Stimulated activated CD4-positive, alpha-beta T cell treated with anti-CD3 and anti-CD28 coated beads, Interleukin-12 subunit alpha, Interleukin-12 subunit beta, amount 100 ng/mL, for 48 hours (primary cell): ENCODE data around the gene GJA4.

Source experiments
- DNase-seq, 3 donors: peaks; one replicate each; pipeline ENCODE4 v3.0.0-alpha.2; 2020; ENCODE audit warnings: low read depth in 2 of 3, low spot score in 1 of 3

The GJA4 gene

DNA sequence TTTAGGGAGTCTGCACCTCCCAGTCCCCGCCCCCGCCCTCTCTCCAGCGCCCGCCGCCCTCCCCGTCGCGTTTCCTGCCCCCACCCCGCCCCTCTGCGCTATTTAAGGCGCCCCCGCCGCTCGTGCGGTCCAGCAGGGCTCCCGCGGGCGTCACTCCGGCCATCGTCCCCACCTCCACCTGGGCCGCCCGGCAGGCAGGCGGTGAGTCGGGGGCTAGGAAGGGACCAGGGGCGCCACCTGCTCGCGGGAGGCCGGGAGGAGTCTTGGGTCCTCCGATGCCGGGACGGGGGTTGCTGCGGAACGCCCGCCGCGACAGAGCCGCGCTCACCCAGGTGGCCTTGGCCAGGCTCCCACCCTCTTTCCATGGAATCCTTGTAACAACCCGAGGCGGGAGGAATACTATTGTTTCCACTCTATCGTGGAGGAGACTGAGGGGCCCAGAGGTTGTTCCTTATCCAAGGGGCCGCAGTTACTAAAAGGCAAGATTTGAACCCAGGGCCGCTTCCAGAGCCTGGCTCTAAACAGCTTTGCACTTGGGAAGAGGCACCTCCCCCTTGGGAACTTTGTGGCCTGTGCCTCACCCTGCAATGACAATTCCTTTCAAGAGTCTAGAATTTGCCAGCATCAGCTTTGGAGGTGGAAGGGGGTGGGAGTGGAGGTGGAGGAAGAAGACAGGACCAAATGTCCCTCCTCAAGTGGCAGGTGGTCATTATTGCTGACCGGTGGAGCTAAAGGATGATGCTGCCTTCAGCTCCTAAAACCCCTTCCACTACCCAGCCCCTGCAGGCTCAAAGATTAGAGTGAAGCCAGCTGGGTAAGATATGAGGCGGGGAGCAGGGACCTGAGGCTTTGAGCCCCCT lies at the start of gene GJA4:
TSS of gene GJA4 (plus strand) at position 132 of the 860 bp plus-strand sequence. CDS start 1,215 bp downstream, outside the sequence.
- DNase-seq = no peak

DNA sequence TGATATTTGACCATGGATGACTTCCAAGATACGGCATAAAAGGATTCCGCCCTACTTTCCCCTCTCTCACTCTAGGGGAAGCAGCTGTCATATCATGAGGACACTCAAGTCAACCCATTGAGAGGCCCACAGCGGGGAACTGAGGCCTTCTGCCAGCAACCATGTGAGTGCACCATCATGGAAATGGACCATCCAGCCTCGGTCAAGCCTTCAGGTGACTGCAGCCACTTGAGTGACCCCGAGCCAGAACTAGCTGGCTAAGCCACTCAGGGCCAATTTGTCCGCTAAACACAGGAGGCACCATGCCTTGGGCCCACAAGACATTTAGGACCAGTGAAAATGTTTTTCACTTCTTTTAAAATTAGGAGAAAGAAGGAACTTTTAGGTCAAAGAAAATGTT lies 49.0 kb upstream of the GJA4 start:
- DNase-seq = no peak

DNA sequence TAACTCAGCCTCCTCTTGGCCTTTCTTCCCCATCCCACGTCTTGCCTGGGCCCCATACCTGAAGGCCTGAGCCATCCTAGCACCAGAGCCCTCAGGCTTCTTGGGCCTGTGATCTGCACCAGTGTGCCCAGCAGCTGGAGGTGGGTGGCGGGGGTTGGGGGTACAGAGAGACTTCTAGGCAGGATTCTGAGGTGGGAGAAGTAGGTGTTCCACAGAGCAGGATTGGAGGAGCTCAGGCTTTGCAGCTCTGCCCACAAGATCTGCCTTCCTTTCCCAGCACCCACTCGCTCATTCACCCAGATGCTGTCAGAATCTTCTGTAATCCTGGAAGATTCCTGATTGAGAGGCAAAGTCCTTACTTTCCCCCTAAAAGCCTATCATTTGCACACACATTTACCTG lies 47.9 kb upstream of the GJA4 start:
- DNase-seq = no peak

DNA sequence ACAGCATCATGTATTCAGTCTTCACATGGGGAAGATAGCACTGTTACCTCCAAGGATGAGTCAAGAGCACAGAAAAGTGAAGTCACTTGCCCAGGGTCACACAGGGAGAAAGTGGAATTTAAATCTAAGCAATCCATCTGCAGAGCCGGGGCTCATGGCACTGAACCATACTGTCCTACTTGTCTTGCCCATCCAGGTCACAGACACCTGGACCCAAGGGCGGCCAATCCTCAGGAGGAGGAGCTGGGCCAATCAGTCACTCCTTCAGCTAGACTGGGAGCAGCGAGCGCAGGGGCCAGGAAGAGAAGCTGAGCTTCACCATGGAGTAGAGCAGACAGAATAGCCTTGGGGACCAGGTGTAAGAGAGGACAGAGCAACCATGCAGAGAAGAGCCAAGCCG lies 47.1 kb upstream of the GJA4 start:
- DNase-seq = no peak

DNA sequence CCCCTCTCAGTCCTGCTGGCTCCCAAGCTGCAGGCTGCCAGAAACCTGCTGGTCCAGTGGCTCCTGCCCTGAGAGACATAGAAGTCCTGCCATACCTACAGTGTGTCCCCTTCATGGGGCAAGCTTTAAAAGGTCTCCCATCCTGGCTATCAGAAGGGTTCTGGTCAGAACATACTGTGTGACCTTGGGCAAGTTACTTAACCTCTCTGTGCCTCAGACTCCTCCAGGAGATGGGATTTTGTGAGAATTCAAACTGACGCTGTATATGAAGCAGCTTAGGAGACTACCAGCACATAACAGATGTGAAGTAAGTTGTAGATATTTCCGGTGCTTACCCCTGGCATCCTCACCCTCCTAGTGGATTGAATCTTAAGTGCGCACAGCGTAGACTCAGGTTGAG lies 46.7 kb upstream of the GJA4 start:
- no peak for DNase-seq

DNA sequence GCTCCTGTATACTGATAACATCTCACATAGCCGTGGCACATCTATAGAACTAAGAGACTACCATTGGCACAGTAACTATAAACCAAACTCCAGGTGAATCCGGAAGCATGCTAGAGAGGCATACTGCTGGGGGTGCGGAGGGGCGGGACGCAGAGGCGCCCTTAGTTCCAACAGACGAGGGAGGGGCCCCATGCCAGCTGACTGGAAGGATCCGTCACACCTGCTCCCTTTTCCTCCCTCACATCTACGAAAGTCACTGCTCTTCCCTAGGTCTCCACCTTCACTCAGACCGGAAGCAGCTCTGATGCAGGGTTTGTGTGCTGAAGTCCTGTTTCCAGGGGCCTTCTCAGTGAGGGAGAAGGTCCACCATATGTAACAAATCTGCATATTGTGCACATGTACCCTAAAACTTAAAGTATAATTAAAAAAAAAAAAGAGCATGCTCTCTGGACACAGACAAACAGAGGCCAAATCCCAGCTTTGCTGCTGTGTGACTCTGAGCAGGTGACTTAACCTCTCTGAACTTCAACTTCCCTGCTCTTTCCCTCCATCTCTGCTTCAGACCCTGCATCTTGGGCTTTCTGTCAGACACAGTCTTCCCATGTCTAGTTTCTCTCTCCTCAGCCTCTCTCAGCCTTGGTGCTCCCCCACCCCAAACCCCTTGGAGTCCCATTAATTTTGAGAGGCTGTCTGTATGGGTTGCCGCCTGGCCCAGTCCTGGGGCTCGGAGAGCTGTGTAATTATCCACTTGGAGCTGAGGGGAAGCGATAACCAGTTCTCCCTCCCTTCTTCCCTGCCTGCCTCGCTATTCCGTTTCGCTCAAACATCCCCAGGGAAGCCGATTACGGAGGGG lies 45.8 kb upstream of the GJA4 start:
- DNase-seq = no peak

DNA sequence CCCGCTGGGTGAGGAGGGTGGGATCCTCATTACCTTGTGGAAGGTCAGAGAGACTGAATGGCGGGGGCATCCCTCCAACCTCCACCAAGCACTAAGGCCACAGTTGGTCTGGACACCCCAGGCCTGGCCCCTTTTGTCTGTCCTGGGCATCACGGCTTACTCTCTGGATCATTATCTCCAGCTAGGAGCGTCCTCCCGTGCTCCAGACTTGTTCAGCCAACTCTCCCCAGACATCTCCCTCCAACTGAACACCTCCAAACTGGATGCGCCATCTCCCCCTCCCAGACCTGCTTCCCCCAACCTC lies 45.2 kb upstream of the GJA4 start:
- no peak for DNase-seq

DNA sequence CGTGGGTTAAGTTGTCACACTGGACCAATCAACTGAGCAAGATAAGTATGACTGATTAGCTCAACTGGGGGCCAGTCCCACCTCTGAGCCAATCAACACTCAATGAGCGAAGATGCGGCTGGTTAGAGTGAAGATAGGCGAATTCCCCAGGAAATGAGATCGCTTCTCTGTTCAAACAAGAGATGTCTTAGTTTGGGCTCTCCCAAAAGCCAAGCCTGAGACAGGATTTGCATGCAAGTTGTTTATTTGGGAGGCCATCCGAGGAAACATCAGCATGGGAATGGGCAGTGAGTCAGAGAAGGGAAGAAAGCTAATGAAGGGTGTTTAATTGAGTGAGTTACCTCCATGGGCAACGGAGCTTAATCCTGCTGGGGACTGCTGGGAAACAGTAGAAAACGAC lies 42.8 kb upstream of the GJA4 start:
- DNase-seq = no peak

DNA sequence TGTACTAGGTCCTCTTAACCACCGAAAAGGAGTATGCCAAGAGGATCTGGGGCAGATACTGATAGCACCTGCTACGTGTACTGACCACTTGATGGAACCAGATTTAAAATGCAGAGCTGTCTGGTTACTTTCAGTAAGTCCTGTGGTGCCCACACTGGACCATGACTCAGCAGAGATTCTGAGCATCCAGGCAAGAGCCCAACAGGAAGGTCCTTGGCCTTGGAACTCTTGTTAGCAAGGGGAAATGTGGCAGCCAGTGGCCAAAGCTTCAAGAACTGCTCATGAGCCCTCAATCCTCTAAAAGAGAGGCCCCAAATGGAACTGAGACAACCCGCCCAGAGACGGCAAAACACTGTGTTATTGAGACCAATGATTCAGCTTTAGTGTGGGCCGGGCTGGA lies 42.2 kb upstream of the GJA4 start:
- DNase-seq = no peak

DNA sequence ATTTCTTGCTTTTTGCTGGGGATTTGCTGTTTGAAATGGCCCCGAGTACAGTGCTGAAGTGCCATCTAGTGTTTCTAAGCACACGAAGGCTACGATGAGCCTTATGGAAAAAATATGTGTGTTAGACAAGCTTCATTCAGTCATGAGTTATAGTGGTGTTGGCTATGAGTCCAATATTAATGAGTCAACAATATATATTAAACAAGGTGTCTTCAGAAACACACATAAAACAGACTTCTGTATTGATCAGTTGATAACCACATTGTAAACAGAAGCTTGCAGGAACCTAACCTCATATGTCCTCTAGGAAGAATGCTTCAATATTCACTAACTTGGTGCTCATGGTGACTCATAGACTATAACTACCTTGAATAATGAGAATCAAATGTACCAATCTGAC lies 39.6 kb upstream of the GJA4 start:
- no peak for DNase-seq

DNA sequence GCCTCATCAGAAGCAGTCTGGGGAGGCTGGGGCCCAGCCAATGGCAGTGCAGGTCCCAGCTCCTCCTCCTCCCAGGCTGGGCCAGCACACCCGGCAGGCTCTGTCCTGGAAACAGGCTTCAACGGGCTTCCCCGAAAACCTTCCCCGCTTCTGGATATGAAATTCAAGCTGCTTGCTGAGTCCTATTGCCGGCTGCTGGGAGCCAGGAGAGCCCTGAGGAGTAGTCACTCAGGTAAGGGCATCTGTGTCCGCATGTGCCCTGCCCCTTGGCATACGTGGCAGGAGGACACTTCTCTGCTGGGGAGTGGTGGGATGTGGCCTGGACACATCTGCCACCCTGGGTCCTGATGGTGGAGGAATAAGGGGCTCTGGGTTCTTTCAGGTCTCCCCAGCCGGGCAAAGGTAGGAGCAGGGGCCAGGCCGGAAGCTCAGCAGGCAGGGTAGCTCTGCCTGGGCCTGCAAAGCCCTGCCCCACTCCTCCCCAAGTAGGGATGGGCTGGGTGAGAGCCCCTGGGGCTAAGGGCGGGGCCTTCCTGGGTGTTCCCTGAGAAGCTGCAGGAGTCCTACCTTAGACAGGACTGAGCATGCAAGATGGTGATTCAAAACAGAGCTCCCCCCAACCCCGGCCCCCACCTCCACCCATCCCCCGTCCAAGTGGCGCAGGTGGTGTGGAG lies 37.7 kb upstream of the GJA4 start, which contains the start of gene GJB5:
TSS of gene GJB5 (plus strand) at position 84 of the 674 bp plus-strand sequence. CDS start 2,284 bp downstream, outside the sequence.
- no peak for DNase-seq

DNA sequence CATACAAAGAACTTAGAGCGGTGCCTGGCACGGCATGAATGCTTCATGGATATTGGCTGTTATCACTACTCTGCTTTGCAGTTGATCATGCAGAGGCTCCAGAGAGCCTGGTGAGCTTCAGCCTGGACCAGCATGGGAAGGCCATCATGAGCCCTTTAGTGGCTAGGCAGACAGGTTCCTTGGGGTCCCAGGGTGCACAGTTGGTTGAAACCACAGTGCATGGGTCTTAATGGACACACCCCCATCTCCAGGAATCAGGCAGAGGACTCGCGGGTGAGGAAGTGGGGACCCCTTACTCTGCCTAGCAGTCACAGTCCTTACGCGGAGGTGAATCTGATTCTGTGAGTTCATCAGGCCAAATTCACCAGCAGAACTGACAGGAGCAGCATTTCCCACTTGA lies 36.8 kb upstream of the GJA4 start:
- DNase-seq = no peak

DNA sequence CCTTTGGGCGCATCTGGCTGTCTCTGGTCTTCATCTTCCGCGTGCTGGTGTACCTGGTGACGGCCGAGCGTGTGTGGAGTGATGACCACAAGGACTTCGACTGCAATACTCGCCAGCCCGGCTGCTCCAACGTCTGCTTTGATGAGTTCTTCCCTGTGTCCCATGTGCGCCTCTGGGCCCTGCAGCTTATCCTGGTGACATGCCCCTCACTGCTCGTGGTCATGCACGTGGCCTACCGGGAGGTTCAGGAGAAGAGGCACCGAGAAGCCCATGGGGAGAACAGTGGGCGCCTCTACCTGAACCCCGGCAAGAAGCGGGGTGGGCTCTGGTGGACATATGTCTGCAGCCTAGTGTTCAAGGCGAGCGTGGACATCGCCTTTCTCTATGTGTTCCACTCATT lies 35.4 kb upstream of the GJA4 start:
- DNase-seq = no peak

DNA sequence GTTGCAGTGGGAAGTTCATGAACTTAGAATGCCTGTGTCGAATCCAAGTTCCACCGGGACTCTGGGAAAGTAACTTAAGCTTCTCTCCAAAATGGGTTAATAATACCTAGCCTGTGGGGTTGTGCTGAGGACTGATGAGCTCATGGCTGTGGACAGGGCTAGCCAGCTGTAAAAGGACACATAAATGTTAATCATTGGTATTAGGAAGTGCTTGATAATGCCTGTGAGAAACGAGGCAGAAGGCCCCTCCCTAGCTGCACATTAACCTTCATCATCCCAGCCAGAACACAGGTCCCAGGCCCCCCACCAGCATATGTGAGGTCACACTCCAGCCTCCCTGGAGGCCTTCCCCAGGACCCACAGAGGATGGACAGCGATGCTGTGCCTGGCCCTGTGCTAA lies 34.0 kb upstream of the GJA4 start:
- no peak for DNase-seq

DNA sequence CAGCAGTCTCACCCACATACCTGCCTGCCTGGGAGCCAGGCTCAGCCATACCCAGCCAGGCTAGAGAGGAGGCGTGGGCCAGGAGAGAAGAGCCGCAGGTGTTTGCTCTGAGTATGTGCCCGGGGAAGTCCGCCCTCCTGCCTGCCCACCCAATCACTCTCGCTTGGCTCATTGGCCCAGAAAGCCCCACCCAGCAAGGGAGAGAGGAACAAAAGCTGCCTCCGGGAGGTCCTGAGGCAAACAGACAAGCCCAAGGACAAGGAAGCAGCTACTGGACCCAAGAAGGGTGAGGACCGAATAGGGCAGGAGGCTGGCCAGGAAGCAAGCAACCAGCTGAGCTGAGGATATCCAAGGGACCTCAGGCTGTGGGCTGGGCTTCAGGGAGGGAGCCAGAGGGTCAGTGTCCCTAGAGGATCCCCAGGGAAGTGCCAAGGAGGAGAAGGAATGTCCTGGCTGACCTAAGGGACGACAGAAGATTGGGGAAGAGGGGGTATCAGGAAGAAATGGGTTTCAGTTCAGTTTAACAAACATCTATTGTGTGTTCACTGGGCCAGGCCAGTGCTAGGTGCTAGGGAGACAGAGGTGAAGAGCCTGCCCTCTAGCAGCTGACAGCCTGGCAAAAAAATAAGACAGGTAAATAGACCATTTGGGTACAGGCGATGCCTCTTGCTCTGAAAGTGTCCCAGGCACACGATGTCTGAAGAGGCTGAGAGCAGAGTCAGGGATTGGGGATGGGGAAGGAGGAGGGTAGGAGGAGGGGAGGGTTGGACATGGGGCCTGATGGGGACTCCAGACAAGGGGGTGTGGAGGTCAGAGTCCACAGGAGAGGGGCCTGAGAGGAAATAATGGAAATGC lies 33.1 kb upstream of the GJA4 start, which contains the start of gene GJB4:
TSS of gene GJB4 (plus strand) at position 238 of the 855 bp plus-strand sequence. CDS start 1,515 bp downstream, outside the sequence.
- DNase-seq = no peak

DNA sequence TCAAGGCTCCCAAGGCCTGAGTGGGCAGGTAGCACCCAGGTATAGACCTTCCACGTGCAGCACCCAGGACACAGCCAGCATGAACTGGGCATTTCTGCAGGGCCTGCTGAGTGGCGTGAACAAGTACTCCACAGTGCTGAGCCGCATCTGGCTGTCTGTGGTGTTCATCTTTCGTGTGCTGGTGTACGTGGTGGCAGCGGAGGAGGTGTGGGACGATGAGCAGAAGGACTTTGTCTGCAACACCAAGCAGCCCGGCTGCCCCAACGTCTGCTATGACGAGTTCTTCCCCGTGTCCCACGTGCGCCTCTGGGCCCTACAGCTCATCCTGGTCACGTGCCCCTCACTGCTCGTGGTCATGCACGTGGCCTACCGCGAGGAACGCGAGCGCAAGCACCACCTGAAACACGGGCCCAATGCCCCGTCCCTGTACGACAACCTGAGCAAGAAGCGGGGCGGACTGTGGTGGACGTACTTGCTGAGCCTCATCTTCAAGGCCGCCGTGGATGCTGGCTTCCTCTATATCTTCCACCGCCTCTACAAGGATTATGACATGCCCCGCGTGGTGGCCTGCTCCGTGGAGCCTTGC lies 31.5 kb upstream of the GJA4 start:
- no peak for DNase-seq

DNA sequence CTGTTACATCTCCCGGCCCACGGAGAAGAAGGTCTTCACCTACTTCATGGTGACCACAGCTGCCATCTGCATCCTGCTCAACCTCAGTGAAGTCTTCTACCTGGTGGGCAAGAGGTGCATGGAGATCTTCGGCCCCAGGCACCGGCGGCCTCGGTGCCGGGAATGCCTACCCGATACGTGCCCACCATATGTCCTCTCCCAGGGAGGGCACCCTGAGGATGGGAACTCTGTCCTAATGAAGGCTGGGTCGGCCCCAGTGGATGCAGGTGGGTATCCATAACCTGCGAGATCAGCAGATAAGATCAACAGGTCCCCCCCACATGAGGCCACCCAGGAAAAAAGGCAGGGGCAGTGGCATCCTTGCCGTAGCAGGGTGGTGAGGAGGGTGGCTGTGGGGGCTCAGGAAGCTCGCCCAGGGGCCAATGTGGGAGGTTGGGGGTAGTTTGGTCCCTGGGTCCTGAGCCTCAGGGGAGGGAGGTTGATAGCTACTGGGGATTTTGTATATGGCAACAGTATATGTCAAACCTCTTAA lies 31.0 kb upstream of the GJA4 start:
- DNase-seq = no peak

DNA sequence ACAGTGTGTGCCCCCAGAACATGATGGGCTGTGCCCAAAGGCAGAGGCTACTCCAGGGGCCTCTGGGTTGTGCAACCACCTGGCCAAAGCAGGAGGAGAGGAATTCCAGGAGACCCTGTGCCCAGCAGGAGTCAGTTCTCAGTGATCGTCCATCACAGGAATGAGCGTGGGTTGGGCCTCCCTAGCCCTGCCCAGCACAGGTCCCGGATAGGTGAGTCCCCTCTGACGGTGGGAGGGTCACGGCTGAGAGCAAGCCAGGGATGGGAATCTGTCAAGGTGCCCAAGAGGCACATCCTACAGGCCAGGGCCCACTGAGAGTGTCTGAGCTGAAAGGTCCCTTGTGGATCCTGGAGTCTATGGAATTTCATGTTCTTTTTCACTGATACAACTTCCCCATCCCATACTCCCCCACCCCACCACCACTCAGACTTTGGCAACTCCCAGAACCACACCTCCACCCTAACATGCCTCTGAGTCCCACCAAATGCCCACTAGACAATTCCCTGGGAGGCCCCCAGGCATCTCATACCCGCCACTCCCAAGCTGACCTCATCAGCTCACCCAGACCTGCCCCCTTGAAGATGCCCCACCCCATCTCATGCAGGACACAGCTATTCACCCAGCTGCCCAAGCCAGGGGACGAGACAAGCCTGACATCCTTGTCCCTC lies 30.2 kb upstream of the GJA4 start:
- no peak for DNase-seq

DNA sequence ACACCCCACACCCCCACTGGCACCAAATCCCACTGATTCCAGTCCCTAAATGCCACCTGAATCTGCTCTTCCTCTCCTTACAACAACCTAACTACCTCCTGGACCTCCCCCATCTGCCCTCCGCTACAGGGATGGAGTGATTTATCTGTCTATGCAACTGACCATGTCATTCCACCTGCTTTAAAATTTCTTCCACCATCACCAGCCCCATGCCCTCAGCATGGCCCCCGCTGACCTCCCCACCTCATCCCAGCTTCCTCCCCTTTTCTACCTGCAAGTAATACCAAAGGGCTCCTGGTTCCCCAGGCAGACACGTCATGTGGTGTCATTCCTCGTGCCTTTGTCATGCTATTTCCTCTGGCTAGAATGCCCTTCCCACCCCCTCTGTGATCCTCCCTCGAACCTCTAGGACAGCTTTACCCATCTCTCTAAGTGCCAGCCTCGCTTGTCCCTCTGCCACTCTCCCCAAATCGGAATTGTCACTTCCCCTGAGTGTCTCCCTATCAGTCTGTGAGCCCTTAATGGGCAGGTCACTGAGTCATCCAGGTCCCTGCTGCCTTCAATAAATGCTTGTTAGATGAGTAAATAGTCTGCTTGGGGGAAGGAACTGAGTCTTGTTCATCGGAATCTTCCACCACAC lies 29.5 kb upstream of the GJA4 start:
- DNase-seq = no peak
